ENCODE measurements around the gene NKIRAS2.

DNA sequence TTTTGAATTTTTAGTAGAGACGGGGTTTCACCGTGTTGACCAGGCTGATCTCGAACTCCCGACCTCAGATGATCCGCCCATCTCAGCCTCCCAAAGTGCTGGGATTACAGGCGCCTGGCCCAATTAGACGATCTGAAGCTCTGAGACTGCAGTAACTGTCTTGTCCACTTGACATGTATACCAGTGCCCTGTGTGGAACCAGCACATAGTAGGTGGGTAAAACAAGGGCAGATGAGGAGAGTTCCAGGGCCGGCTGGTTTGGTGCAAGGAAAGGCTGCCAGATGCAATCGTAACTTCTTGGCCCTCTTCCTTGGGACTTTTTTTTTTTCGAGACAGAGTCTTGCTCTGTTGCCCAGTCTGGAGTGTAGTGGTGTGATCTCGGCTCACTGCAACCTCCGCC lies 27.5 kb downstream of the NKIRAS2 start:
- TF ChIP-seq, protein P1, sequence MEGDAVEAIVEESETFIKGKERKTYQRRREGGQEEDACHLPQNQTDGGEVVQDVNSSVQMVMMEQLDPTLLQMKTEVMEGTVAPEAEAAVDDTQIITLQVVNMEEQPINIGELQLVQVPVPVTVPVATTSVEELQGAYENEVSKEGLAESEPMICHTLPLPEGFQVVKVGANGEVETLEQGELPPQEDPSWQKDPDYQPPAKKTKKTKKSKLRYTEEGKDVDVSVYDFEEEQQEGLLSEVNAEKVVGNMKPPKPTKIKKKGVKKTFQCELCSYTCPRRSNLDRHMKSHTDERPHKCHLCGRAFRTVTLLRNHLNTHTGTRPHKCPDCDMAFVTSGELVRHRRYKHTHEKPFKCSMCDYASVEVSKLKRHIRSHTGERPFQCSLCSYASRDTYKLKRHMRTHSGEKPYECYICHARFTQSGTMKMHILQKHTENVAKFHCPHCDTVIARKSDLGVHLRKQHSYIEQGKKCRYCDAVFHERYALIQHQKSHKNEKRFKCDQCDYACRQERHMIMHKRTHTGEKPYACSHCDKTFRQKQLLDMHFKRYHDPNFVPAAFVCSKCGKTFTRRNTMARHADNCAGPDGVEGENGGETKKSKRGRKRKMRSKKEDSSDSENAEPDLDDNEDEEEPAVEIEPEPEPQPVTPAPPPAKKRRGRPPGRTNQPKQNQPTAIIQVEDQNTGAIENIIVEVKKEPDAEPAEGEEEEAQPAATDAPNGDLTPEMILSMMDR (IDR thresholded peaks at IDR 0.05; ENCODE audit: poor library complexity, severe bottlenecking): no peak
- no peak for TF ChIP-seq EP300 (conservative IDR thresholded peaks at IDR 0.05; ENCODE audit: poor library complexity, severe bottlenecking)
- TF ChIP-seq EZH2 (IDR thresholded peaks at IDR 0.05; ENCODE audit: borderline replicate concordance, insufficient read depth, low read length, poor library complexity, severe bottlenecking): no peak
- TF ChIP-seq POLR2AphosphoS5 (IDR thresholded peaks at IDR 0.05): no peak
- TF ChIP-seq SMC3 (conservative IDR thresholded peaks at IDR 0.05; ENCODE audit: poor library complexity): no peak
- no peak for TF ChIP-seq TAF1 (IDR thresholded peaks at IDR 0.05; ENCODE audit: low read depth)
- no peak for TF ChIP-seq RAD21 (conservative IDR thresholded peaks at IDR 0.05)
- TF ChIP-seq, protein P2, sequence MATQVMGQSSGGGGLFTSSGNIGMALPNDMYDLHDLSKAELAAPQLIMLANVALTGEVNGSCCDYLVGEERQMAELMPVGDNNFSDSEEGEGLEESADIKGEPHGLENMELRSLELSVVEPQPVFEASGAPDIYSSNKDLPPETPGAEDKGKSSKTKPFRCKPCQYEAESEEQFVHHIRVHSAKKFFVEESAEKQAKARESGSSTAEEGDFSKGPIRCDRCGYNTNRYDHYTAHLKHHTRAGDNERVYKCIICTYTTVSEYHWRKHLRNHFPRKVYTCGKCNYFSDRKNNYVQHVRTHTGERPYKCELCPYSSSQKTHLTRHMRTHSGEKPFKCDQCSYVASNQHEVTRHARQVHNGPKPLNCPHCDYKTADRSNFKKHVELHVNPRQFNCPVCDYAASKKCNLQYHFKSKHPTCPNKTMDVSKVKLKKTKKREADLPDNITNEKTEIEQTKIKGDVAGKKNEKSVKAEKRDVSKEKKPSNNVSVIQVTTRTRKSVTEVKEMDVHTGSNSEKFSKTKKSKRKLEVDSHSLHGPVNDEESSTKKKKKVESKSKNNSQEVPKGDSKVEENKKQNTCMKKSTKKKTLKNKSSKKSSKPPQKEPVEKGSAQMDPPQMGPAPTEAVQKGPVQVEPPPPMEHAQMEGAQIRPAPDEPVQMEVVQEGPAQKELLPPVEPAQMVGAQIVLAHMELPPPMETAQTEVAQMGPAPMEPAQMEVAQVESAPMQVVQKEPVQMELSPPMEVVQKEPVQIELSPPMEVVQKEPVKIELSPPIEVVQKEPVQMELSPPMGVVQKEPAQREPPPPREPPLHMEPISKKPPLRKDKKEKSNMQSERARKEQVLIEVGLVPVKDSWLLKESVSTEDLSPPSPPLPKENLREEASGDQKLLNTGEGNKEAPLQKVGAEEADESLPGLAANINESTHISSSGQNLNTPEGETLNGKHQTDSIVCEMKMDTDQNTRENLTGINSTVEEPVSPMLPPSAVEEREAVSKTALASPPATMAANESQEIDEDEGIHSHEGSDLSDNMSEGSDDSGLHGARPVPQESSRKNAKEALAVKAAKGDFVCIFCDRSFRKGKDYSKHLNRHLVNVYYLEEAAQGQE (IDR thresholded peaks at IDR 0.05; ENCODE audit: borderline replicate concordance): no peak

All from neural cell (in vitro differentiated cells).